Upper lobe of left lung (tissue), 6 donors: Measurements from ENCODE around the gene CHST9. TPM values are rescaled to one million over a fixed set of nuclear protein-coding genes. Genes with fewer than 3 reads are reported as not detected.
"Not testable (repeated sequence)": the region's sequence is repeated elsewhere in the genome, so short reads cannot be mapped to it uniquely, and the experiment has no call there.

ENCODE experiments used
- ATAC-seq, 2 donors: fragments of 200-7000 bp; cut with Tn5 transposase; one replicate each; pipeline ENCODE4 v1.9.1; 2022; ENCODE audit warnings: mild to moderate bottlenecking in 2 of 2, moderate library complexity in 2 of 2; ENCODE audit not compliant: low FRiP score in 2 of 2
- DNase-seq, 2 donors: peaks; one replicate each; pipeline ENCODE4 v3.0.0-alpha.2; 2019 to 2020
- H3K27ac ChIP-seq, 4 donors: fragments of 200-600 bp; sonication (generic); one replicate each; pipeline ENCODE4 v1.5.1; 2016 to 2019
- H3K27me3 ChIP-seq, 4 donors: fragments of 200-600 bp; sonication (generic); one replicate each; pipeline ENCODE4 v1.5.1; 2017 to 2019
- H3K36me3 ChIP-seq, 4 donors: fragments of 200-600 bp; sonication (generic); one replicate each; pipeline ENCODE4 v1.5.1; 2016 to 2019
- H3K4me1 ChIP-seq, 4 donors: fragments of 200-600 bp; sonication (generic); one replicate each; pipeline ENCODE4 v1.5.1; 2018 to 2019
- H3K4me3 ChIP-seq, 4 donors: fragments of 200-600 bp; sonication (generic); one replicate each; pipeline ENCODE4 v1.5.1; 2017 to 2019; ENCODE audit warnings: mild to moderate bottlenecking in 2 of 4, moderate library complexity in 1 of 4
- H3K9me3 ChIP-seq, 4 donors: fragments of 200-600 bp; sonication (generic); one replicate each; pipeline ENCODE4 v1.5.1; 2018 to 2019
- CTCF ChIP-seq, 6 experiments: fragments of 450-650 bp in 4 of 6; fragments of 200-600 bp in 2 of 6; sonication (generic) in 2 of 6; IDR thresholded peaks; one replicate each; pipeline ENCODE4 v1.5.1; 2016 to 2019; ENCODE audit warnings: antibody characterized with exemption in 6 of 6
- EP300 ChIP-seq, 4 donors: sonication (generic); formaldehyde crosslinking; IDR thresholded peaks; one replicate each; pipeline ENCODE4 v1.5.1; 2017; ENCODE audit warnings: antibody characterized with exemption in 4 of 4, control low read depth in 2 of 4
- POLR2A ChIP-seq, 4 donors: fragments of 450-650 bp; IDR thresholded peaks; one replicate each; pipeline ENCODE4 v1.5.1; 2016 to 2017; ENCODE audit warnings: antibody characterized with exemption in 4 of 4, mild to moderate bottlenecking in 2 of 4
- POLR2AphosphoS5 ChIP-seq, 2 donors: sonication (generic); formaldehyde crosslinking; IDR thresholded peaks; one replicate each; pipeline ENCODE4 v1.5.1; 2017; ENCODE audit warnings: antibody characterized with exemption in 2 of 2
- WGBS, 2 donors: methylation state at CpG; one replicate each; pipeline ENCODE4 v1.1.5; 2017 to 2018; 5-methylcytosine and 5-hydroxymethylcytosine counted together
- total RNA-seq, 6 donors: library from RNA; depleted of rRNA in 4 of 6; stranded (reverse); fragments of >200 nt in 4 of 6; gene quantifications; one replicate each; pipeline versions ENCODE4 v1.1.0 to v1.2.1, GENCODE V29; 2016 to 2021
- donor health status: DM: no; HTN: no; CAD: no; lungs with moderate emphysema.
- donor health status: DM: no; HTN: yes; CAD: no; lungs with severe emphysema.

CHST9 gene
- total RNA-seq, 6 donors from 2014 or later, result 0.20 to 44.9 (median 2.1) TPM

DNA sequence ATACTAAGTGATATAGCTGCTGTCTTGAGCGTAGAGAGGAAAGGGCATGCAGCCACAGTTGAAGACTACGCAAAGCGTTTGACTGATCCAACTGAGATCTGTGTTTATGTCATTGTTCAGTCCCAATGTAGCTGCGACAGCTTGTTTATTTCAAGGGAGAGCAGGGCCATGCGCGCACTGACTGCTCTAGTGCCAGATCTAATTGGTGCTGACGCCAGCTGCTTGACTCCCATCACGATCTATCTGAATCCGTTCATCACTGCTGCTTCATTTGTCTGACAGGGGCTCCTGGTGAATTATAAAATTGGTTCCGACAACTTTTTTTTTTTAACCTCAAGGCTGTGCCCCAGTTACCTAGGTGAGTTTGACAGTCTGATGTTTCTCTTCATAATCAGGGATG is 75.7 kb downstream of the CHST9 start:
- H3K4me1 ChIP-seq, result no peaks in the 10 kb centered on the region
- no peak for ATAC-seq
- no peak for DNase-seq

DNA sequence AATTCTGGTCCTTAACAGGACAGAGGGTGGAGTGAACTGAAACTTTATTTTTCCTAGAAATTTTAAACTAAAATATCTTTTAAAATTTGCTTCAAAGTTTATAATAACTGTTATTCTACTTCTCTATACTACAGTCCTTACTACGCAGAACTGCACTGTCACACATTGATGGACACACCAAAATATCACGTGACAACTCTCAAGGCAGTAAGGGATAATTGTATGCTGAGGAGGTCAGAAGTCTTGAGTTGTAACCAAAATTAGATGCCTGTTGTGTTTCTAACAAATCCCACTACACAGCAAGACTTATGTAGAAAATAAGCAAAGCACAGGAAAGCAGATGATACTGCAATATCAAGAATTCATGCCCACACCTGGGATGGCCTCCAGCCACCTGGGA is 76.3 kb downstream of the CHST9 start:
- TF ChIP-seq EP300 (IDR thresholded peaks at IDR 0.05), result no peak
- no peak for TF ChIP-seq POLR2AphosphoS5 (IDR thresholded peaks at IDR 0.05)
- TF ChIP-seq POLR2A (IDR thresholded peaks at IDR 0.05), result no peak
- no peak for TF ChIP-seq CTCF (IDR thresholded peaks at IDR 0.05)
- Histone ChIP-seq H3K4me3 (no peak overlapping the region), H3K4me1 (no peaks in the 10 kb centered on the region), H3K27ac (no peak overlapping the region), H3K36me3 (no peaks in the 10 kb centered on the region), H3K9me3 (no peaks in the 10 kb centered on the region), H3K27me3 (no peaks in the 10 kb centered on the region)
- whole genome bisulfite sequencing, 2 donors, result 81 to 87% methylated on average over 2 of the region's 2 CpGs
- DNase-seq (no peak), ATAC-seq (no peak)

More for the DNA sequence above, 75.7 kb downstream of the CHST9 start:
- no peak overlapping the region for H3K4me3 ChIP-seq
- no peak overlapping the region for H3K27ac ChIP-seq
- no peaks in the 10 kb centered on the region for H3K27me3 ChIP-seq
- TF ChIP-seq POLR2A (IDR thresholded peaks at IDR 0.05), result no peak
- no peak for TF ChIP-seq CTCF (IDR thresholded peaks at IDR 0.05)
- no peak for TF ChIP-seq EP300 (IDR thresholded peaks at IDR 0.05)
- TF ChIP-seq POLR2AphosphoS5 (IDR thresholded peaks at IDR 0.05), result no peak
- no peaks in the 10 kb centered on the region for H3K36me3 ChIP-seq
- no peaks in the 10 kb centered on the region for H3K9me3 ChIP-seq
- WGBS, 2 donors, result 67 to 70% methylated on average over 10 of the region's 10 CpGs

GRCh38 chr18:27104743-27105142 is 80.4 kb downstream of the CHST9 start:
- H3K27me3 ChIP-seq, result no peaks in the 10 kb centered on the region
- no peak for DNase-seq

DNA sequence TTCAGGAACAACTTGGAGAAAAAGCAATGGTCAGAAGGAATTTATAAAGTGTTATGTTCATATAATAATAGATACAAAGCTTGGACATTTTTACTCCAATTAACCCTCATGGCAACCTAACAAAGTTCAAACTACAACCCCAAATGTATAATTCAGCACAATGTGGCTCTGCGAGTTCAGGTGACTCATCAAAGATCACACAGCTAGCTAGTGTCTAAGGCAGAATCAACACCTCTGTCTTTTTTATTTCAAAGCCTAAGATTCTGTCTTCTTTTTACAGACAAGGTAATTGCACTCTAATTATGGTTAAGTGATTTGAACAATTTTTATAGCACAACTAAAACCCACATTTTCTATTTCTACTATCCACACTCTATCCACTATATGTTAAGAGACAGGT is 90.5 kb downstream of the CHST9 start:
- Histone ChIP-seq H3K4me3 (no peak overlapping the region), H3K27me3 (no peaks in the 10 kb centered on the region), H3K4me1 (no peaks in the 10 kb centered on the region), H3K9me3 (no peaks in the 10 kb centered on the region), H3K27ac (no peak overlapping the region), H3K36me3 (no peaks in the 10 kb centered on the region)
- DNase-seq (no peak), ATAC-seq (no peak)
- TF ChIP-seq POLR2A (IDR thresholded peaks at IDR 0.05), result no peak
- TF ChIP-seq CTCF (IDR thresholded peaks at IDR 0.05), result no peak
- no peak for TF ChIP-seq POLR2AphosphoS5 (IDR thresholded peaks at IDR 0.05)
- TF ChIP-seq EP300 (IDR thresholded peaks at IDR 0.05), result no peak
- WGBS, 2 donors, result 75 to 83% methylated on average over 1 of the region's 1 CpG

More at GRCh38 chr18:27104743-27105142, 80.4 kb downstream of the CHST9 start:
- Histone ChIP-seq H3K9me3 (no peaks in the 10 kb centered on the region), H3K36me3 (no peaks in the 10 kb centered on the region), H3K4me3 (no peak overlapping the region), H3K4me1 (no peaks in the 10 kb centered on the region), H3K27ac (no peak overlapping the region)
- TF ChIP-seq CTCF (IDR thresholded peaks at IDR 0.05) (no peak), POLR2AphosphoS5 (IDR thresholded peaks at IDR 0.05) (no peak), EP300 (IDR thresholded peaks at IDR 0.05) (no peak), POLR2A (IDR thresholded peaks at IDR 0.05) (no peak)
- WGBS, 2 donors, result 73 to 78% methylated on average over 3 of the region's 3 CpGs
- no peak for ATAC-seq

DNA sequence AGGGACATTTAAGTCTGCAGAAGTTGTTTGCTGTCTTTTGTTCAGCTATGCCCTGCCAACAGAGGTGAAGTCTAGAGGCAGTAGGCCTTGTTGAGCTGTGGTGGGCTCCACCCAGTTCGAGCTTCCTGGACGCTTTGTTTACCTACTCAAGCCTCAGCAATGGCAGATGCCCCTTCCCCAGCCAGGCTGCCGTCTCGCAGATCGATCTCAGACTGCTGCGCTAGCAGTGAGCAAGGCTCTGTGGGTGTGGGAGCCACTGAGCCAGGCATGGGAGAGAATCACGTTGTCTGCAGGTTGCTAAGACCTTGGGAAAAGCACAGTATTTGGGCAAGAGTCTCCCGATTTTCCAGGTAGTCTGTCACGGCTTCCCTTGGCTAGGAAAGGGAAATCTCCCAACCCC is 91.8 kb downstream of the CHST9 start:
- not testable (repeated sequence) for H3K4me1 ChIP-seq, H3K27me3 ChIP-seq, H3K36me3 ChIP-seq, ATAC-seq, DNase-seq, H3K9me3 ChIP-seq, H3K27ac ChIP-seq, H3K4me3 ChIP-seq
- 70 to 74% methylated on average over 2 to 9 of the region's 9 CpGs for WGBS, 2 donors
